ENCODE data around the gene PATL2. TPM values are rescaled to one million over a fixed set of nuclear protein-coding genes. Genes with fewer than 3 reads are reported as not detected.

The PATL2 gene
- total RNA-seq, 2 experiments from 2014 or later = 17.2 to 38.4 TPM

GRCh38 chr15:44668921-44669320, 42.2 kb downstream of the PATL2 start:
- CTCF ChIA-PET = interaction anchor here (0.8 to 1.3 kb wide), 4 partner anchors 14 to 32 kb away, joined by 3 to 5 read pairs (median 4); no protein-coding TSS in a partner anchor
- no peaks in the 10 kb centered on the region for H3K9me3 Mint-ChIP-seq (ENCODE audit: low read depth)

GRCh38 chr15:44667039-44667360, 44.1 kb downstream of the PATL2 start:
- CTCF ChIA-PET = interaction anchor here (1.0 to 6.9 kb wide), 7 partner anchors 8 to 70 kb away, joined by 3 to 232 read pairs (median 112); partner anchors contain the start of genes B2M, PATL2 and TRIM69
- Mint-ChIP-seq H3K36me3 (peaks cover 1% of the 10 kb centered on the region), H3K4me1 (peaks cover 55% of the 10 kb centered on the region), H3K4me3 (peak overlapping the region; percentile 58), H3K9me3 (ENCODE audit: low read depth) (no peaks in the 10 kb centered on the region), H3K27ac (peak overlapping the region; percentile 97), H3K27me3 (no peaks in the 10 kb centered on the region)
- ATAC-seq = no peak
- no peak for DNase-seq

More at GRCh38 chr15:44668921-44669320, 42.2 kb downstream of the PATL2 start:
- H3K36me3 Mint-ChIP-seq = peaks cover 4% of the 10 kb centered on the region
- no peak overlapping the region for H3K27ac Mint-ChIP-seq
- ATAC-seq = no peak
- H3K4me1 Mint-ChIP-seq = peaks cover 65% of the 10 kb centered on the region
- no peaks in the 10 kb centered on the region for H3K27me3 Mint-ChIP-seq
- no peak for DNase-seq
- H3K4me3 Mint-ChIP-seq = no peak overlapping the region

- H3K27me3 Mint-ChIP-seq = no peaks in the 10 kb centered on the region
- H3K36me3 Mint-ChIP-seq = peaks cover 3% of the 10 kb centered on the region
- peak overlapping the region; percentile 97 for H3K27ac Mint-ChIP-seq
- DNase-seq = no peak
- H3K4me3 Mint-ChIP-seq = peak overlapping the region; percentile 58
- CTCF ChIA-PET = interaction anchor here (1.0 to 6.9 kb wide), 9 partner anchors 7 to 71 kb away, joined by 3 to 232 read pairs (median 75); partner anchors contain the start of genes B2M, PATL2 and TRIM69
- no peaks in the 10 kb centered on the region for H3K9me3 Mint-ChIP-seq (ENCODE audit: low read depth)
- peaks cover 53% of the 10 kb centered on the region for H3K4me1 Mint-ChIP-seq
- ATAC-seq = no peak
These were observed 44.7 kb downstream of the PATL2 start for GRCh38 chr15:44666210-44667038.

- DNase-seq = peak; percentile 99
- ATAC-seq = peak; percentile 82
- Mint-ChIP-seq H3K4me1 (peaks cover 53% of the 10 kb centered on the region), H3K36me3 (peaks cover 15% of the 10 kb centered on the region), H3K4me3 (peak within 1 kb of the TSS; percentile 99), H3K27ac (peak within 1 kb of the TSS; percentile 97), H3K27me3 (no peaks in the 10 kb centered on the region), H3K9me3 (ENCODE audit: low read depth) (no peaks in the 10 kb centered on the region)
- CTCF ChIA-PET = interaction anchor here (0.6 to 6.9 kb wide), 32 partner anchors 9 to 236 kb away, joined by 3 to 232 read pairs (median 6); partner anchors contain the start of genes B2M, PATL2 and TRIM69
These were observed 47.5 kb downstream of the PATL2 start, which contains the start of gene SPG11 for GRCh38 chr15:44663410-44664308. Gene SPG11 (minus strand): TSS chr15:44663662. CDS start chr15:44663647, 15 bp downstream.

- no peaks in the 10 kb centered on the region for H3K9me3 Mint-ChIP-seq (ENCODE audit: low read depth)
- CTCF ChIA-PET = interaction anchor here (0.7 to 6.9 kb wide), 29 partner anchors 10 to 235 kb away, joined by 3 to 232 read pairs (median 6); partner anchors contain the start of genes B2M, PATL2 and TRIM69
- H3K36me3 Mint-ChIP-seq = peaks cover 16% of the 10 kb centered on the region
- peak overlapping the region; percentile 97 for H3K27ac Mint-ChIP-seq
- ATAC-seq (peak; percentile 69), DNase-seq (peak; percentile 94)
- peaks cover 50% of the 10 kb centered on the region for H3K4me1 Mint-ChIP-seq
- no peaks in the 10 kb centered on the region for H3K27me3 Mint-ChIP-seq
- peak overlapping the region; percentile 99 for H3K4me3 Mint-ChIP-seq
These were observed 48.4 kb downstream of the PATL2 start for GRCh38 chr15:44662478-44663409.

- H3K4me3 Mint-ChIP-seq = peak overlapping the region; percentile 99
- DNase-seq (no peak), ATAC-seq (no peak)
- CTCF ChIA-PET = interaction anchor here (2.4 to 6.9 kb wide), 8 partner anchors 49 to 124 kb away, joined by 7 to 232 read pairs (median 16); partner anchors contain the start of genes B2M, PATL2 and TRIM69
- H3K27ac Mint-ChIP-seq = peak overlapping the region; percentile 80
- no peaks in the 10 kb centered on the region for H3K27me3 Mint-ChIP-seq
- H3K9me3 Mint-ChIP-seq (ENCODE audit: low read depth) = no peaks in the 10 kb centered on the region
- H3K36me3 Mint-ChIP-seq = peaks cover 23% of the 10 kb centered on the region
- peaks cover 45% of the 10 kb centered on the region for H3K4me1 Mint-ChIP-seq
These were observed 49.5 kb downstream of the PATL2 start for GRCh38 chr15:44661576-44661975.

- CTCF ChIA-PET = interaction anchor here (1.4 to 4.0 kb wide), 3 partner anchors 69 to 79 kb away, joined by 3 to 14 read pairs (median 3); no protein-coding TSS in a partner anchor
- Mint-ChIP-seq H3K4me3 (no peak overlapping the region), H3K4me1 (peaks cover 29% of the 10 kb centered on the region), H3K27me3 (no peaks in the 10 kb centered on the region), H3K27ac (no peak overlapping the region), H3K9me3 (ENCODE audit: low read depth) (no peaks in the 10 kb centered on the region), H3K36me3 (peaks cover 34% of the 10 kb centered on the region)
- no peak for DNase-seq
- no peak for ATAC-seq
These were observed 52.1 kb downstream of the PATL2 start for GRCh38 chr15:44659056-44659455.

- Mint-ChIP-seq H3K27ac (no peak overlapping the region), H3K9me3 (ENCODE audit: low read depth) (no peaks in the 10 kb centered on the region), H3K4me3 (no peak overlapping the region), H3K4me1 (peaks cover 25% of the 10 kb centered on the region), H3K36me3 (peaks cover 42% of the 10 kb centered on the region), H3K27me3 (no peaks in the 10 kb centered on the region)
- DNase-seq (no peak), ATAC-seq (no peak)
- CTCF ChIA-PET = interaction anchor here (0.9 to 4.0 kb wide), 5 partner anchors 27 to 81 kb away, joined by 3 to 14 read pairs (median 3); partner anchors contain the start of gene TRIM69
These were observed 53.7 kb downstream of the PATL2 start for GRCh38 chr15:44657378-44657777.

GRCh38 chr15:44656913-44657312, 54.2 kb downstream of the PATL2 start:
- Mint-ChIP-seq H3K27ac (no peak overlapping the region), H3K36me3 (peaks cover 46% of the 10 kb centered on the region), H3K27me3 (no peaks in the 10 kb centered on the region), H3K9me3 (ENCODE audit: low read depth) (no peaks in the 10 kb centered on the region), H3K4me3 (no peak overlapping the region), H3K4me1 (peaks cover 25% of the 10 kb centered on the region)
- ATAC-seq (no peak), DNase-seq (no peak)
- CTCF ChIA-PET = interaction anchor here (0.9 to 1.8 kb wide), 4 partner anchors 26 to 82 kb away, joined by 3 to 5 read pairs (median 3); partner anchors contain the start of gene TRIM69

GRCh38 chr15:44656298-44656697, 54.8 kb downstream of the PATL2 start:
- H3K4me1 Mint-ChIP-seq = peaks cover 23% of the 10 kb centered on the region
- no peak for ATAC-seq
- CTCF ChIA-PET = interaction anchor here (0.9 to 1.8 kb wide), 4 partner anchors 25 to 82 kb away, joined by 3 to 5 read pairs (median 3); partner anchors contain the start of gene TRIM69
- H3K9me3 Mint-ChIP-seq (ENCODE audit: low read depth) = no peaks in the 10 kb centered on the region
- no peak for DNase-seq
- no peaks in the 10 kb centered on the region for H3K27me3 Mint-ChIP-seq
- no peak overlapping the region for H3K4me3 Mint-ChIP-seq
- peak overlapping the region; percentile 0 for H3K27ac Mint-ChIP-seq
- H3K36me3 Mint-ChIP-seq = peaks cover 50% of the 10 kb centered on the region

- Mint-ChIP-seq H3K27ac (no peak overlapping the region), H3K9me3 (ENCODE audit: low read depth) (no peaks in the 10 kb centered on the region), H3K4me1 (peaks cover 16% of the 10 kb centered on the region), H3K27me3 (no peaks in the 10 kb centered on the region), H3K4me3 (no peak overlapping the region), H3K36me3 (peaks cover 56% of the 10 kb centered on the region)
- ATAC-seq (no peak), DNase-seq (no peak)
- CTCF ChIA-PET = interaction anchor here (1.8 kb wide), 1 partner anchor 83 kb away, joined by 11 read pairs; the partner anchor contains the start of gene TRIM69
These were observed 56.3 kb downstream of the PATL2 start for GRCh38 chr15:44654858-44655257.

- CTCF ChIA-PET = interaction anchor here (1.2 kb wide), 1 partner anchor 91 kb away, joined by 8 read pairs; no protein-coding TSS in a partner anchor
- Mint-ChIP-seq H3K4me3 (no peak overlapping the region), H3K27me3 (no peaks in the 10 kb centered on the region), H3K27ac (peak overlapping the region; percentile 56), H3K36me3 (peaks cover 77% of the 10 kb centered on the region), H3K4me1 (peaks cover 44% of the 10 kb centered on the region), H3K9me3 (ENCODE audit: low read depth) (peaks cover 16% of the 10 kb centered on the region)
- no peak for ATAC-seq
- DNase-seq = no peak
These were observed 63.5 kb downstream of the PATL2 start for GRCh38 chr15:44647637-44648036.

All from activated CD8-positive, alpha-beta memory T cell treated with anti-CD3 and anti-CD28 coated beads, Interleukin-2, amount 10 ng/mL, durations not matched to agents 7 days and 5 days (primary cell).